Stimulated activated CD4-positive, alpha-beta T cell treated with anti-CD3 and anti-CD28 coated beads, TNF-alpha, amount 100 ng/mL, for 1 hour (primary cell): ENCODE results near the gene EN2.

Source experiments
- DNase-seq, 3 donors: peaks; one replicate each; pipeline ENCODE4 v3.0.0-alpha.2; 2020; ENCODE audit warnings: low read depth in 3 of 3, low spot score in 1 of 3

EN2 gene

DNA sequence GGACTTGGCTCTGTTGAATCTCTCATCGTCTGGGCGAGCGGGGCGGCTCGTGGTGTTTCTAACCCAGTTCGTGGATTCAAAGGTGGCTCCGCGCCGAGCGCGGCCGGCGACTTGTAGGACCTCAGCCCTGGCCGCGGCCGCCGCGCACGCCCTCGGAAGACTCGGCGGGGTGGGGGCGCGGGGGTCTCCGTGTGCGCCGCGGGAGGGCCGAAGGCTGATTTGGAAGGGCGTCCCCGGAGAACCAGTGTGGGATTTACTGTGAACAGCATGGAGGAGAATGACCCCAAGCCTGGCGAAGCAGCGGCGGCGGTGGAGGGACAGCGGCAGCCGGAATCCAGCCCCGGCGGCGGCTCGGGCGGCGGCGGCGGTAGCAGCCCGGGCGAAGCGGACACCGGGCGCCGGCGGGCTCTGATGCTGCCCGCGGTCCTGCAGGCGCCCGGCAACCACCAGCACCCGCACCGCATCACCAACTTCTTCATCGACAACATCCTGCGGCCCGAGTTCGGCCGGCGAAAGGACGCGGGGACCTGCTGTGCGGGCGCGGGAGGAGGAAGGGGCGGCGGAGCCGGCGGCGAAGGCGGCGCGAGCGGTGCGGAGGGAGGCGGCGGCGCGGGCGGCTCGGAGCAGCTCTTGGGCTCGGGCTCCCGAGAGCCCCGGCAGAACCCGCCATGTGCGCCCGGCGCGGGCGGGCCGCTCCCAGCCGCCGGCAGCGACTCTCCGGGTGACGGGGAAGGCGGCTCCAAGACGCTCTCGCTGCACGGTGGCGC lies at the start of gene EN2:
EN2 (plus strand) TSS at position 19 of the 767 bp plus-strand sequence; CDS start at position 268, 249 bp downstream.
- DNase-seq = no peak

DNA sequence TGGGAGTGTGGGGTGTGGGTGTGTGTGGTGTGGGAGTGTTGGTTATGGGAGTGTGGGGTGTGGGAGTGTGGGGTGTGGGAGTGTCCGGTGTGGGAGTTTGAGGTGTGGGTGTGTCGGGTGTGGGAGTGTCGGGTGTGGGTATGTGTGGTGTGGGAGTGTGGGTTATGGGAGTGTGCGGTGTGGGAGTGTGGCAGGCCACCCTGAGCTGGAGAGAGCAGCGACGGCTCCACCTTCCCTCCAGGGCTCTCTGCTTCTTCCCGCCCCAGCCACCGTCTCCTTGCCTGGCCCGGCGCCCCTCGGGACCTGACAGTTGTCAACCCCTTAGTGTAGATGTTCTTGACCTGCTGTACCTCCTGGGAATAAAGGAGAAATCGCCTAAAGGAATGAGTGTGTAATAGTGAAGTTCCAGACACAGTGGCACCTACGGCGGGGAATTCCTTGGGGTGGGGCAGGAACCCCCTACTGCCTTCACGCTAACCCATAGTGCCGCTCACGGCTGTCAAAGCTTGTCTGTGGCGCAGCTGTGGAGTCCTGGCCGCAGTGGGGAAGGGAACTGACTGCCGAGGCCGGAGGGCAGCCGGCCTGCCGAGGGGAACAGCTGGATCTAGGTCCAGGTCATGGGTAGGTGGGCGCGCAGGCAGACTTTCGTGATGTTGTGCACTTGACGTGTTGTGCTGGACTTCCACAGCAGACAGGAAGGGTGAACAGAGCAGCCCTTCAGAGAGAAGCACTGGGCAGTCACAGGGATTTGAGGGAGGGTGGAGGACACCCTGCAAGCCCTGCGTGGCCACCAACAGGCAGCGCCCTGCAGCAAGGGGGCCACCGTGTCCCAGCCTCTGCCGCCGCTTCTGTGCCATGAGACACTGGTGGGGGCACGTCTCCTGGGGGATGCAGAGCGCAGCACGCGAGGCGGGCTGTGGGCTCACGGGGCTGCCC lies 49.0 kb upstream of the EN2 start:
- no peak for DNase-seq

DNA sequence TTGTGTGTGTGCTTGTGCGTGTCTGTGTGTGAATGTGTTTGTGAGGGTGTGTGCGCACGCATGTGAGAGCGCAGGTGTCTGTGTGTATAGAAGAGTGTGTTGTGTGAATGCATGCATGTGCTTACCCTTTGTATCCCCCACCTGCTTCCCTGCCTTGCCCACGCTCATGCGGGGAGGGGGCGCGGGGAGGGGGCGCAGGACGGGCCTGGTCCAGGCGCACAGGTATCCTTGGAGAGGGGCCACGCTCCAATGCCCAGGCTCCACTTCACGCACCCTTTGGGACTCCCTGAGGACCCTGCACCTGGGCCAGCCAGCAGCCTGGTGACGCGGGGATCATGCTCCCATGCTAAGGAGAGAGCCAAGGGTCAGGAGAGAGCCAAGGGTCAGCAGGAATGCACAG lies 47.9 kb upstream of the EN2 start:
- DNase-seq = no peak

DNA sequence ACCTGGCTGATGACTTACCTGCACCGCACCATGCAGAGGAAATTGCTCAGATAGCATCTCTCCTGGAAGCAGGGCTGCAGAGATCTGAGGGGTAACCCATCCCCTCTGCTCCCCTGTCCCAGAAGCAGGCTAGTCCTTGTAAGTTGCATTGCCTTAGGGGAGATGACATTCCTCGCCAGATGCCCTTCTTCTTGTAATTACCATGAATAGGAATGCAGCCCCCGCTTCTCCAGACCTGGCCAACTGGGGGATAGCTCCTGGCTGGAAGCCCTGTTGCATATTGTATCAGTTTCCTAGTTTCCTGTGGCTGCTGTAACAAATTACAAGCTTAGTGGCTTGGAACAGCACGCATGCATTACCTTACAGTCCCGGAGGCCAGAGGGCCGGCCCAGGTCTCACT lies 47.5 kb upstream of the EN2 start:
- DNase-seq = no peak

DNA sequence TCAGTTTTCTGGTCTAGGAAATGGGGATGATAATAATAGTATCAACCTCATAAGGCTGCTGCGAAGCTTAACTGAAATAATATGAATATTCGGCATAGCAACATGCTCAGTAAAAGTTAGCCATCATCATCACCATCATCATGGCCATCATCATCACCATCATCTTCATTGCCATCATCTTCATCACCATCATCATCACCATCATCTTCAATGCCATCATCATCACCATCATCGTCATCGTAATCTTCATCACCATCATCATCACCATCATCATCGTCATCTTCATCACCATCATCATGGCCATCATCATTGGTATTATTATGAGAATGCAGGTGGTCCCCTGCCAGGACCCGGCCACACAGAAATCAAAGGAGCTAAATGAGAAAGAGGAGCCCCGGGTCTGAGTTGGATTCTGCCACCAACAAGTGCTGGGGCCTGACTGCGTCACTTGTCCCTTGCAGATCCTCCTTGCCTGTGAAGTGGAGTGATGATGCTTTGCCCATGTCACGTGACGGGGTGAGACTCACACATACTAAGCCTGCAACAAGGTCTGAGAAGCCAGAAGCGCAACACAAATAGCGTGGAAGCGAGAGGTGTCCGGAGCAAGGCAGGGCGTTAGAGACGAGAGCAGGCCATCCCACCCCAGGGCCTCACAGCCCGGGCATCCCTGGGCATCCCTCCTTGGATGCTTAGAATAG lies 46.1 kb upstream of the EN2 start:
- no peak for DNase-seq

DNA sequence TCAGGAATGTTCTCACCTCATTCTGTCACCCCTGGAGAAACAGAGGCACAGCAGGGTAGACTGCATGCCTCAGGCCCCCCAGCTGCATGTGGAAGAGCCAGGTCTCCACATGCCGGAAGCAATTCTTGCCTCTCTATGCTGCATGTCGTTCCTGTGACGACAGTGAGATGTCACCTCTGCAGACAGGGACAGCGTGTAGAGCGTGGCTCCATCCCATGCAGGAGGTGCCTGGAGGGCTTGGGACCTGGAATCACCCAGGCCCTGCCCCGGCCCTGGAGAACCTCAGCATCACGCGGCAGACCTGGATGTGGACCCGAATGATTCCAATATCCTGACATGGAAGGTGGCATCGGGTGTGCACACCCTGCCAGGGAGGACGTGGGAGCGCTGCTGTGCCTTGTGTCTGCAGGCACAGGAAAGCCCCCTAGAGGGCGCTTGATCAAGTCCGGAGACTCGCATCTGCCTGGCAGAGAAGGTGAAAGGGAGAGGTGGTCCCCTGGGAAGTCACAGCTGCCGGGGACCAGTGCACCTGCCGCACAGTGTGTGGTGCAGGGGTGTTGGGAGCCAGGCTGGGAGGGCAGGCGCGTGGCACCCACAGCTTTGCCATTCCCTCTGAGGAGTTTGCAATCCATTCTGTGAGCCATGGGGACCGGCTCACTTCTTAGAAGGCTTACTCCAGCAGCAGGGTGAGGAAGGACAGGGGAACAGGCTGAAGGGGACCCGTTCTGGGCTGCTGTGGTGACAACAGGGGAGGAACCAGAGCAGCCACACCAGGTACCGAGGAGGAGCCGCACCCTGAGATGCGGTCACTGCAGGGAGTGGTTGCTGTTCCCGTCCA lies 45.3 kb upstream of the EN2 start:
- DNase-seq = peak in 1 of 3 donors; percentile 28

DNA sequence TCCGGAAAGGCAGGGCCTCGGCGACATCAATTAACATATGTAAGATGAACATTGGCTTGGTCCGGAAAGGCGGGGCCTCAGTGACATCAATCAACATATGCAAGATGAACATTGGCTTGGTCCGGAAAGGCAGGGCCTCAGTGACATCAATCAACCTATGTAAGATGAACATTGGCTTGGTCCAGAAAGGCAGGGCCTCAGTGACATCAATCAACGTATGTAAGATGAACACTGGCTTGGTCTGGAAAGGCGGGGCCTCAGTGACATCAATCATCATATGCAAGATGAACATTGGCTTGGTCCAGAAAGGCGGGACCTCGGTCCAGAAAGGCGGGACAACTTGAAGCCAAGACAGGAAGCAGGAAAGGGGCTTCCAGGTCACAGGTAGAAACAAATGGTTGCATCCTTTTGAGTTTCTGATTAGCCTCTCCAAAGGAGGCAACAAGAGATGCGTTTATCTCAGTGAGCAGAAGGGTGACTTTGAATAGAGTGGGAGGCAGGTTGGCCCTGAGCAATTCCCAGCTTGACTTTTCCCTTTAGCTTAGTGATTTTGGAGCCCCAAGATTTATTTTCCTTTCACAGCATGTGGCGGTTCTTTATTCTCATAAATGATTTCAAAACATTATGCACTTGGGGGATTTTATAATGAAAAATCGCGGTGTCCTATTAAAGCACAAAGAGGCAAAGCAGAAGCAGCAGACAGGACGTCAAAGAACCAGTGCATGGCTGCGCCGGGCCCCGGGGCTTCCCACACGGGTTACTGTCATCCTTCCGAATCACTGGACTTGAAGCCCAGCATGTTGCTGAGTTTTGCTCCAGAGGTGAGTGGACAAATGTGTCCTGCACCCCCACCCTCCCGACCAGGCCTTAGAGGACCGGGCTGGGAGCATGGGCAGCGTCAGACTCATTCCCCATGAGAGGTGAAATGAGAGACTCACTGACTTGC lies 43.1 kb upstream of the EN2 start:
- no peak for DNase-seq

DNA sequence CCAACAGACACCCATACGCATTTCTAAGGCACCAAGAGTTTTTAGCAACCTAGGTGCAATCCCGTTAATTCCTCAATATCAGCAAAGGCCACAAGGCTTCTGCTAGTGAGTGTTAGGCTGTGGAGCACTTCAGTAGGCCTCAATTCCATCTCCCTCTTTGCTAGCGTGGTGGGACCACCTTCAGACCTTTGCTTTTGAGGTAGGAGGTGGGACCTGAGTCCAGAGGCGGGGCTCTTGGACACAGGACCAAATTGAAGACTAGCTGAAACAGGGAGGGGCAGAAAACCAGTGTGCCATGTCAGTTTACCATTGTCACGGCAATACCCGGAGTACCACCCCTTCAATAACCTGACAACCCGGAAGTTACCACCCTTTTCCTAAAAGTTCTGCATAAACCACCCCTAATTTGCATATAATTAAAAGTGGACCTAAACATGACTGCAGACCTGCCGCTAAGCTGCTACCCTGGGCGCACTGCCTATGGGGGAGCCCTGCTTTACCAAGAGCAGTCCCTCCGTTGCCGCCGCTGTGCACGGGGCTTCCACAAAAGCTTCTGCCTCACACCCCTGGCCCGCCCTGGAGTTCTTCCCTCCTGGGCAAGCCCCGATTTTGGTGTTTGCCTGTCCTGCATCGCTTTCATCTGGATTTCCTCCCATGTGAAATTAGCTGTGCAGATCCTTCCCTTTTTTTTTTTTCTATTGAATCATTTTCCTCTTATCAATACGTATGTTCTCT lies 41.1 kb upstream of the EN2 start:
- DNase-seq = no peak

DNA sequence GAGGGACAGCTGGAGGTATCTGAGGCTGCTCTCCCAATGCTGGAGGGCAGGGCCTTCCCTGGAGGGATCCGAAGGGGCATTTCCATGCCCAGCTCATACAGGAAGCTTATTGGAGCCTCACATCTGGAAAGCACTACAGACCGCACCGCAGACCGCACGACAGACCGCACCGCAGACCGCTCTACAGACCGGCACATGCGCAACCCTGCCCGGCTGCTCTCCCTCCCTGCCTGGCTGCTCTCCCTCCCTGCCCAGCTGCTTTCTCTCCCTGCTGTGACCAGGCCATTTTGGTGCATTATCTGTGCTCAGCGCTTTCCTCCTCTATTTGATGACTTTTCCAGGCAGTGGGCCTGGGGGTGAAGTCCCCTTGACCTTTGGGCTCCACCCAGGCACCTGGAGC lies 39.6 kb upstream of the EN2 start:
- DNase-seq = no peak

DNA sequence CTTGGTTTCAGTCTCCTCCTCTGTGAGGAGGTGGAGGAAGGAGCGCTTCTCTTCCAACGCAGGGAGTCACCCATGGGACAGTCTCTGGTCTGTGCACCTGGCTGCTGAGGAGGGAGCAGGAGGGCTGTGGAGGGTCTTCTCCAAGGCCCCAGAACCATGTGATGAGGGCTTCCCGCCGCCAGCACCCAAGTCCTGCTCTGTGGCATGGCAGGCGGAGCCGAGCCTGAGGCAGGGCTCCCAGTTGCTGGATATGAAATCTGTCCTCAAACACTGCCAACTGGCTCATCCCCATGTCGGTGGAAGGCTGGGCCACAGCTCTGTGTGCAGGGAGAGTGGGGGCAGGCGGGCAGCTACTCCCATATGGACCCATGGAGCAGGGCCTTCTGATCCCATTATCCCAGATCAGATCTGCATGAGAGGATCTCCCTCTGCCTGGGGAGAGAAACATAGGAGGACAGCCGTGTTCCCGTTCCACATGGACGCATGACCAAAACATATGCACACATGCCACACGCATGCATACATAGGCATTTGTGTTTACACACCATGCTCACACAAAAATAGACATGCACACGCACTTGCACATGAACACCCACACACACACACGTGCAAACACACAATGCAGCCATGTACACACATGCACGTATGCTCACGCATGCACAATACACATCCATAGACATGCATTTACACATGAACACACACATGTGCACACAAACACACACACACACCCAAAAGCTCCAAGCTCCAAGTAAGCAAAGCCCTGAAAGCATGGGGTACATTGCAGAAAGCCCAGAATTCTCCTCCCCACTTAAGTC lies 38.8 kb upstream of the EN2 start:
- no peak for DNase-seq

DNA sequence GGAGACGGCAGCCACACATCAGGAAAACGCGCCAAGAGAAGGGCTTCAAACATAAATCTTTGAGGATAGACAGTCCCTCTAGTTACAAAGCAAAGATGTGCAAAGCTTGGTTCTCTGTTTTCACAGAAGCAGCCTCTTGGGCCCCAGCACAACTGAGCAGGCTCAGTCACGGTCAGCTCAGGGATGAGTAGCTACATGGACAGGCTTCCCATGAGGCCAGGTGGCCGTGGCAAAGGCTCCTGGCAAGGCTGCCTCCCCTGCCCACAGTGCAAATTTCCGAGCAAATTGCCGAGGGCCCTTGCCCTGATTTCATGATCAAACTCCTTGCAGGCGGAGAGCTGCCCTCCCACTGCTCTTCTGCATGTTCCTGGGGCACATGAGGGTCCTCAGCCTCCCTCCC lies 37.8 kb upstream of the EN2 start:
- no peak for DNase-seq

DNA sequence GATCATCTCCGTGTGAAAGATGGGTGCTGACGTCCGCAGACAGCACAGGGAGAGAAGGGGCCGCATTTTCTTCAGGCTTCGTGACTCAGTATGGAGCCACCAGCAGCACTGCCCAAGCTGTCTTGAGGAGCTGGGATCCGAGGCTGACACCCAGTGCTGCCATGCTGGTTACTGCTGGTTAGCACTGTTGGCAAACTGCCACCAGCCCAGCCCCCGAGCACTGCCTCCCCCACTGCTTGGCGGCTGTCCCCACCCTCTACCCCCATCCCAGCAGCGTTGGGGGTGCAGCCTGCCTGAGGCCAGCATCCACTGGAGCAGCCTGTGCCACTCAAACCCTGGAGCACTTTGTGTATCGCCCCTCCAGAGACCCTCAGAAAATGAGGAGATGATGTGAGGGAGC lies 35.8 kb upstream of the EN2 start:
- no peak for DNase-seq

DNA sequence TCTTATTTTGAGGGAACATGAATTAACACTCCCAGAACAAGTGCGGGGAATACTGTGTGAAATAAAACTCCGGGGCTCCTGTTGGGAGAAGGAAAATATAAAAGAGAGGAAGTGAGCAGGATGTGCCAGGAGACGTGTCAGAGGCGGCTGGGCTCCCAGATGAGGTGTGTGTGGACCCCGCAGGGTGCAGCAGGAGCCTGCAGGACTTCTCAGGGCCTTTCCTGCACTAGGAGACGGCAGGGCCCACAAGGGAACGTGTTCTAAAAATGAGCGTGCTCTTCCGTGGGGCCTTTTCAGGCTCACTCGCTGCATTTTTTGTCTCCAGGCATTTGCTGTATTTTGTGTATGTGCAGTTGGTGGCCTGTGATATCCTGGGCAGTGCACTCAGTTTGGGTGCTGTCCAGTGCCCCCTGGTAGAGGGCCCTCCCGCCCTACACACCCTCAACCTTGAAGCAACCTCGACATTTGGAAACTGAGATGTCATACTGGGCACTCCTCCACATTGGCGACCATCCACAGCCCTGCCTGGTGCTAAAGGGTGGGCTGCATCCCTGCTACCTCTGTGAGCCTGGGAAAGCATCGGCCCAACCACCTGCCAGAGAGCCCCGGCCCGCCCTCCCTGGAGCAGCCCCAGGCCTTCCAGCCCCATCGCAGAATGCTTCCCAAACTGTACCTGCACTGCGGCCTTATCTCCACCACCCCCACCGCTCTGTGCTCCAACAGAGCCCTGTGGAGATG lies 35.2 kb upstream of the EN2 start:
- DNase-seq = no peak

DNA sequence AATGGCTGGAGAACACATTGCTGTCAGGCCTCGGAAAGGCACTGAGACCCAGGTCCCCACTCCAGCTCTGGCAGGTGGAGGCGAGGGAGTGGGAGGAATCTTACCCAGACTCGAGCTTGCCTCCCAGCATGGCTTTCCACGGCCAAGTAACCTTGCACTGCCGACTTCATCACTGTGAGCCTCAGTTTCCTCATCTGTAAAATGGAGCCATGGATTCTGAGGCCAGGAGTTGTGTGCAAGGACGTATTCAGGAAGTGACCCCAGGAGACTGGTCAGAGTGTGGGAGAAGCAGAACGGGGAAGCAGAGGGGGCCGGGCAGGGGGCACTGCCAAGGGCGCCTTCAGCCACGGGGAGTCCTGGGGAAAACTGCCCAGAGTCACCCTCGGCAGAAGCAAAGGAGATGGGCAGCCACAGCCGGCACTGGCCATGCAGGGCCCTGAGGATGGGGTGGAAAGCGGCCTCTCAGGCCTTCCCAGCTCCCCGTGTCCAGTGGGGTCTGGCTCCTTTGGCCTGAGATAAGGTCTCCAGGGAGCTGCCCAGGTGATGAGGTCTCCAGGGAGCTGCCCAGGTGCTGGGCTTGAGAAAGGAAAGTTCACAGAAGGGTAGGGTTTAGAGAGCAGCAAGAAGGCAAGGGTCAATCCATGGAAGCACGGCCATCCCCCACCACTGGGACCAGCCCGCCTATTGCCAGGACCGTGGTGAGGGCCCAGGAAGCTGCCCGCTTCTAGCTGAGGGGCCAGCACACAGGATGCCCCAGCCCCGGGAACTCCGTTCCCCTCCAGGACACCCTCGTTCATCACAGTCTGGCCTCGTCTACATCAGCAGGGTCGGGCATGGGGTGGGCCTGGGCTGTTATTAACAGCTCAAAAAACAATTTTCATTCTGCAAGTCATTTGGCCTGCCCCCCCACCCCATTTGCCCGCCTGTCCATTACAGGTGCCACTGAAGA lies 34.3 kb upstream of the EN2 start:
- DNase-seq = no peak

DNA sequence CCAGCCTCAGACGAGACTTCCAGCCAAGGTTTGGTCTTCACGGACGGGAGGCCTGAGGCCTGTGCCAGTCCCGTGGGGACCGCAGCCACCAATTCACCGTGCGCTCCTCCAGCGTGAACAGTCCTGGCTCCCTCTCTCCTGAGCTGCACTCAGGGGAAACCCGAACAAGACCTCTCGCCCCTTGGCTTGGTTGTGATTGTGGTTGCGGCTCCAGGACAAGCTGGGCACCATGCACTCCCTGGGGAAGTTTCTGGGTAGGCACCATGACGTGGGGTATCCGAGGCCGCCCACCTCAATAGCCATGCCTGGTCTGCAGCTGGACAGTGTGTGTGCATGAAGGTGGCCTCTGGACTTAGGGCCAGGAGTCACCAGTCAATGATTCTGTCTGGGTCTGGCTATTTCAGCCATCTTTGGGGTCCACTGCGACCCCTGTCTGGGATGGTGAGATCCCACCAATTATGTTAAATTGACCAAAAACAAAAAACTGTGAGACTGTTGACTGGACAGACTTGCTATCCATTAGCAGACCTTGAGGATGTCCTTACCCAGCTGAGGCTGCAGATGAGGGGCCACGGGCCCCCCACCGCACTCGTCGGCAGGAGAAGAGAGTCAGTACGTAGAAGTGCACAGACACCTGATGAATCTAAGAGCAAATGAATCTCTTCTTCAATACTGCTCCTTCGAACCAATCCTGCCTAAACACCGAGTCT lies 33.5 kb upstream of the EN2 start:
- no peak for DNase-seq

DNA sequence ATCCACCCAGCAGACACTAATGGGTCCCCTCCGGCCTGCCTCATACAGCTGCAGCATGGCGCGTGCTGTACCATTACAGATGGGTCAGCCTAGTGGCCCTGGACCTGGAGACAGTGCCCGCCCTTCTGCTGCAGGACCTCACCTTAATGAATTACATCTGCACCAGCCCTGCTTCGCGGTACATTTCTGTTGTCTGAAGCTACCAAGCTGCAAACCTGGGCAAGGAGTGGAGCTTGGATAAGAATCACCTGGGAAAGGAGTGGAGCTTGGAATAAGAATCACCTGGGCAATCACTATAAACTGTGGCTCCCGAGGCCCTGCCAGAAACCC lies 33.0 kb upstream of the EN2 start:
- no peak for DNase-seq
